ENCODE data around the gene RMND1. TPM values are rescaled to one million over a fixed set of nuclear protein-coding genes. Genes with fewer than 3 reads are reported as not detected.

Gene RMND1
- total and polyA plus RNA-seq, 2 of the 13 experiments (the other 11 are each of a cell fraction or from before 2014, with no cell fraction given), result 34.0 to 72.5 TPM

DNA sequence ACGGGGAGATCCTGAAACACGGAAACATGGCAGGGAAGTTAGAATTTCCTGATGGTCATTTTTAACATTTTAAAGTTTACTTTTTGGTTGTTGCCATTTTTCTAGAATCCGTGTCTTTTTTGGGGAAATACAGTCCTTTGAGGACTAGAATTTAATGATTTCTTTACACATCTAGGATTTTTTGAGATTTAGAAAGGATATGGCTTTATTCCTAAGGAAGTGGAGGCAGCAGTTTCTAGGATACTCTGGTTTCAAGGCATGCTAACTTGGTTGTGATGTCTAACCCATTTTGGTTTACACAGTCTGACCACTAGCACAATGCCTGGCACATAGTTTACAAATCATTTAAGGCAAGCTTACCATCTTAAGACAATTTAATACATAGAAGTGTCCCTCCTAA, 59.5 kb downstream of the RMND1 start:
- in situ Hi-C loops (cut with HindIII; ENCODE audit: extremely low pct_ligation_motif_present, low pct_unique_long_range_greater_than_20kb) (no loop called here), intact Hi-C loops (cut with micrococcal nuclease; ENCODE audit: unreplicated experiment) (loop anchor here (10.0 kb wide), 1 partner anchor 1592 kb away; the partner anchor contains the start of gene FBXO5)
- peak overlapping the region; percentile 99 for H3K27ac ChIP-seq (ENCODE audit: extremely low read length, insufficient read depth, low read length)
- peak overlapping the region; percentile 78 for H3K4me2 ChIP-seq (ENCODE audit: low read depth, low read length)
- DNase-seq (ENCODE audit: low spot score), result no peak
- no peaks in the 10 kb centered on the region for H3K9me3 ChIP-seq (ENCODE audit: low read length)
- BruUV-seq (replicated peaks), result no TSS peak
- CTCF ChIA-PET (ENCODE audit: low intra/inter-chr PET ratio, low total read pairs), result no interaction called here
- H3K9ac ChIP-seq (ENCODE audit: insufficient read depth, low read depth, low read length), result peak overlapping the region; percentile 64
- ATAC-seq, result no peak
- H2AFZ ChIP-seq (ENCODE audit: low read length), result no peak overlapping the region
- 0 out of 2 replicates have a peak, but pooled peaks have one; percentile 3 for TF ChIP-seq SNAPC2 (CRISPR knock-in tag; IDR thresholded peaks at IDR 0.05)
- no peak for TF ChIP-seq IRF2 (CRISPR knock-in tag; IDR thresholded peaks at IDR 0.05)
- TF ChIP-seq, protein P1, sequence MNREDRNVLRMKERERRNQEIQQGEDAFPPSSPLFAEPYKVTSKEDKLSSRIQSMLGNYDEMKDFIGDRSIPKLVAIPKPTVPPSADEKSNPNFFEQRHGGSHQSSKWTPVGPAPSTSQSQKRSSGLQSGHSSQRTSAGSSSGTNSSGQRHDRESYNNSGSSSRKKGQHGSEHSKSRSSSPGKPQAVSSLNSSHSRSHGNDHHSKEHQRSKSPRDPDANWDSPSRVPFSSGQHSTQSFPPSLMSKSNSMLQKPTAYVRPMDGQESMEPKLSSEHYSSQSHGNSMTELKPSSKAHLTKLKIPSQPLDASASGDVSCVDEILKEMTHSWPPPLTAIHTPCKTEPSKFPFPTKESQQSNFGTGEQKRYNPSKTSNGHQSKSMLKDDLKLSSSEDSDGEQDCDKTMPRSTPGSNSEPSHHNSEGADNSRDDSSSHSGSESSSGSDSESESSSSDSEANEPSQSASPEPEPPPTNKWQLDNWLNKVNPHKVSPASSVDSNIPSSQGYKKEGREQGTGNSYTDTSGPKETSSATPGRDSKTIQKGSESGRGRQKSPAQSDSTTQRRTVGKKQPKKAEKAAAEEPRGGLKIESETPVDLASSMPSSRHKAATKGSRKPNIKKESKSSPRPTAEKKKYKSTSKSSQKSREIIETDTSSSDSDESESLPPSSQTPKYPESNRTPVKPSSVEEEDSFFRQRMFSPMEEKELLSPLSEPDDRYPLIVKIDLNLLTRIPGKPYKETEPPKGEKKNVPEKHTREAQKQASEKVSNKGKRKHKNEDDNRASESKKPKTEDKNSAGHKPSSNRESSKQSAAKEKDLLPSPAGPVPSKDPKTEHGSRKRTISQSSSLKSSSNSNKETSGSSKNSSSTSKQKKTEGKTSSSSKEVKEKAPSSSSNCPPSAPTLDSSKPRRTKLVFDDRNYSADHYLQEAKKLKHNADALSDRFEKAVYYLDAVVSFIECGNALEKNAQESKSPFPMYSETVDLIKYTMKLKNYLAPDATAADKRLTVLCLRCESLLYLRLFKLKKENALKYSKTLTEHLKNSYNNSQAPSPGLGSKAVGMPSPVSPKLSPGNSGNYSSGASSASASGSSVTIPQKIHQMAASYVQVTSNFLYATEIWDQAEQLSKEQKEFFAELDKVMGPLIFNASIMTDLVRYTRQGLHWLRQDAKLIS (CRISPR knock-in tag; IDR thresholded peaks at IDR 0.05), result no peak
- TF ChIP-seq ZNF879 (CRISPR knock-in tag; IDR thresholded peaks at IDR 0.05), result peak; percentile 61; the same call in 1 of the 2 replicates
- TF ChIP-seq ONECUT2 (CRISPR knock-in tag; IDR thresholded peaks at IDR 0.05), result 0 out of 2 replicates have a peak, but pooled peaks have one; percentile 1
- TF ChIP-seq JUN (CRISPR knock-in tag; IDR thresholded peaks at IDR 0.05), result no peak
- TF ChIP-seq, protein P2, sequence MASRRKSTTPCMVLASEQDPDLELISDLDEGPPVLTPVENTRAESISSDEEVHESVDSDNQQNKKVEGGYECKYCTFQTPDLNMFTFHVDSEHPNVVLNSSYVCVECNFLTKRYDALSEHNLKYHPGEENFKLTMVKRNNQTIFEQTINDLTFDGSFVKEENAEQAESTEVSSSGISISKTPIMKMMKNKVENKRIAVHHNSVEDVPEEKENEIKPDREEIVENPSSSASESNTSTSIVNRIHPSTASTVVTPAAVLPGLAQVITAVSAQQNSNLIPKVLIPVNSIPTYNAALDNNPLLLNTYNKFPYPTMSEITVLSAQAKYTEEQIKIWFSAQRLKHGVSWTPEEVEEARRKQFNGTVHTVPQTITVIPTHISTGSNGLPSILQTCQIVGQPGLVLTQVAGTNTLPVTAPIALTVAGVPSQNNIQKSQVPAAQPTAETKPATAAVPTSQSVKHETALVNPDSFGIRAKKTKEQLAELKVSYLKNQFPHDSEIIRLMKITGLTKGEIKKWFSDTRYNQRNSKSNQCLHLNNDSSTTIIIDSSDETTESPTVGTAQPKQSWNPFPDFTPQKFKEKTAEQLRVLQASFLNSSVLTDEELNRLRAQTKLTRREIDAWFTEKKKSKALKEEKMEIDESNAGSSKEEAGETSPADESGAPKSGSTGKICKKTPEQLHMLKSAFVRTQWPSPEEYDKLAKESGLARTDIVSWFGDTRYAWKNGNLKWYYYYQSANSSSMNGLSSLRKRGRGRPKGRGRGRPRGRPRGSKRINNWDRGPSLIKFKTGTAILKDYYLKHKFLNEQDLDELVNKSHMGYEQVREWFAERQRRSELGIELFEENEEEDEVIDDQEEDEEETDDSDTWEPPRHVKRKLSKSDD (CRISPR knock-in tag; IDR thresholded peaks at IDR 0.05; ENCODE audit: low read depth), result peak; percentile 3; the same call in 1 of the 2 replicates
- no peak for TF ChIP-seq MYNN (CRISPR knock-in tag; IDR thresholded peaks at IDR 0.05; ENCODE audit: low read depth)
- 0 out of 2 replicates have a peak, but pooled peaks have one; percentile 5 for TF ChIP-seq ZNF430 (CRISPR knock-in tag; IDR thresholded peaks at IDR 0.05)
- TF ChIP-seq TARDBP (CRISPR knock-in tag; IDR thresholded peaks at IDR 0.05), result peak; percentile 4; the same call in 1 of the 2 replicates
- 0 out of 2 replicates have a peak, but pooled peaks have one; percentile 1 for TF ChIP-seq HMGXB3 (CRISPR knock-in tag; IDR thresholded peaks at IDR 0.05; ENCODE audit: borderline replicate concordance)
- 0 out of 2 replicates have a peak, but pooled peaks have one; percentile 15 for TF ChIP-seq ZNF24 (IDR thresholded peaks at IDR 0.05)
- TF ChIP-seq ASH2L (IDR thresholded peaks at IDR 0.05; ENCODE audit: insufficient read length, low read depth, low read length), result peak; percentile 23
- 3% methylated on average over 3 of the region's 3 CpGs for WGBS (ENCODE audit: low lambda C conversion rate)
- FAIRE-seq, result no peak
- H3K27me3 ChIP-seq (ENCODE audit: control insufficient read depth in 1 of 2, insufficient read depth in 2 of 2, low read length in 2 of 2), result no peaks in the 10 kb centered on the region; a peak in 1 of 5 replicates
- H3K4me1 ChIP-seq (ENCODE audit: insufficient read depth, low read length), result peaks cover 59% of the 10 kb centered on the region
- H3K36me3 ChIP-seq (replicated peaks in 1 of 2; ENCODE audit: control insufficient read depth in 1 of 2, insufficient read depth in 2 of 2, low read length in 2 of 2), result no peaks in the 10 kb centered on the region; a peak in 3 of 5 replicates
- peaks cover 75% of the 10 kb centered on the region for H3K79me2 ChIP-seq (ENCODE audit: insufficient read depth, low read length)
- H4K20me1 ChIP-seq (ENCODE audit: insufficient read depth, low read length), result peaks cover 28% of the 10 kb centered on the region
- H3K4me3 ChIP-seq (replicated peaks in 1 of 3; ENCODE audit: insufficient read depth in 1 of 3, low read depth in 2 of 3, low read length in 3 of 3), result peak overlapping the region; percentile 63 to 98 (median 91); a peak in 5 of 6 replicates
- POLR2A ChIA-PET, result no interaction called here

Measured in HepG2 (cell line).